KG1 (cell line): ENCODE results near the gene CDH11.

Source experiments
- DNase-seq: peaks from one replicate; lab custom pipeline; 2025; lab: John Stamatoyannopoulos, UW

CDH11 gene, protein sequence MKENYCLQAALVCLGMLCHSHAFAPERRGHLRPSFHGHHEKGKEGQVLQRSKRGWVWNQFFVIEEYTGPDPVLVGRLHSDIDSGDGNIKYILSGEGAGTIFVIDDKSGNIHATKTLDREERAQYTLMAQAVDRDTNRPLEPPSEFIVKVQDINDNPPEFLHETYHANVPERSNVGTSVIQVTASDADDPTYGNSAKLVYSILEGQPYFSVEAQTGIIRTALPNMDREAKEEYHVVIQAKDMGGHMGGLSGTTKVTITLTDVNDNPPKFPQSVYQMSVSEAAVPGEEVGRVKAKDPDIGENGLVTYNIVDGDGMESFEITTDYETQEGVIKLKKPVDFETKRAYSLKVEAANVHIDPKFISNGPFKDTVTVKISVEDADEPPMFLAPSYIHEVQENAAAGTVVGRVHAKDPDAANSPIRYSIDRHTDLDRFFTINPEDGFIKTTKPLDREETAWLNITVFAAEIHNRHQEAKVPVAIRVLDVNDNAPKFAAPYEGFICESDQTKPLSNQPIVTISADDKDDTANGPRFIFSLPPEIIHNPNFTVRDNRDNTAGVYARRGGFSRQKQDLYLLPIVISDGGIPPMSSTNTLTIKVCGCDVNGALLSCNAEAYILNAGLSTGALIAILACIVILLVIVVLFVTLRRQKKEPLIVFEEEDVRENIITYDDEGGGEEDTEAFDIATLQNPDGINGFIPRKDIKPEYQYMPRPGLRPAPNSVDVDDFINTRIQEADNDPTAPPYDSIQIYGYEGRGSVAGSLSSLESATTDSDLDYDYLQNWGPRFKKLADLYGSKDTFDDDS

DNA sequence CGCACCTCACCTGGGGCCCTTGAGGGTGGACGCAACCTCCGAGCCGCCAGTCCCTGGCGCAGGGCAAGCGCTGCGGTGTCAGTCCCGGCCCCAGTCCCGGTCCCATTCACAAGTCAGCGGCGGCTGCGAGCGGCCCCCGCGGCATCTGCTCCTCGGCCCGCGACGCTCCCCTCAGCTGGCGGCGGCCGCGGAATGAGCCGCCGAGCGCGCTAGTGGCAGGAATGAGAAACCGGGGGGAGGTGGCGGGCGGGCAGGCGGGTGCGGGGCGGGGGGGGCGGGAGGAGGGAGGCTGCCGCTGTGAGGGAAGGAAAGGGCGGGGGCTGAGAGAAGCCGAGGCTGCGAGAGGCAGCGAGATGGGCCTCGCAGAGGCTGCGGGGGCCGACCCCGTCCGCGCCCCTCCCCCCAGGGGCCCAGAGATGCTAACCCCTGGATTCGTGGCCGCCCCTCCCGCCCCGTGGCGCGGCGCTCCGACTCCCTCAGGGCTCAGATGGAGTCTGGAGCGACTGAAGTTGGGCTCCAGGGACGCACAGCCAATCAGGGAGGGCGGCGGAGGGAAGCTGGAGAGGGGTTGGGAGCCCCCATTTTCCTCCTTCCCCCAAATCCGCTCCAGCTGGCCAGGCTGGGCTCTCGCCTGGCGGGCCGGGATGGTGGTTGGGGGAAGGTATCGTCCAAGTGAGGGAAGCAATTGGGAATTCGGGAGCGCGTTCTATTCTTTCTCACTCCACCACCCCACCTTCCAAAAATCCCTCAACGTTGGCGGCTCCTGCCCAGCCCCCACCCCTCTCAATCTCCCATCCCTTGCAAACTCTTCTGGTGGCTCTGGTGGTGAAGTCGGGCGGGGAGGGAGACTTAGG, at the start of gene CDH11:
Gene CDH11, minus strand, starts transcription at position 194 of the 854 bp plus-strand sequence. CDS start 117,194 bp downstream, outside the sequence.
- DNase-seq = no peak

DNA sequence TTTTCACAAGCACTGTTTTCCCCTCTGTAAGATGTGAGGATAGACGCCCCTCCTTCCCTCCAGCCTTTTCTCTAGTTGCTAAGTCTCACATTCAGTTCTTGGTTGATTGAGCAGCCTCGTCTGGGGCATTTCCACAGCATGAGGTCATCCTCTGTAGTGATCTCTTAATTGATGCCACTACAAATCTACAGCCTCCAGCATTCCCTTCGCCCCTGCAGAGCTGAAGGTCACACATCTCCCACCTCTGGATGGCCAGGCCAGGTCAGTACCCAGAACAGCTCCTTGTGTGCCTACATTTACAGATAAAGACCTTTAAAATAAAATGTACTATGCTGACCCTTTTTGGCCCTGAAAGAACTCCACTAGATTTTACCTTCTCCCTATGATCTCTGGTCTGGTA, 32.5 kb upstream of the CDH11 start:
- DNase-seq = no peak

DNA sequence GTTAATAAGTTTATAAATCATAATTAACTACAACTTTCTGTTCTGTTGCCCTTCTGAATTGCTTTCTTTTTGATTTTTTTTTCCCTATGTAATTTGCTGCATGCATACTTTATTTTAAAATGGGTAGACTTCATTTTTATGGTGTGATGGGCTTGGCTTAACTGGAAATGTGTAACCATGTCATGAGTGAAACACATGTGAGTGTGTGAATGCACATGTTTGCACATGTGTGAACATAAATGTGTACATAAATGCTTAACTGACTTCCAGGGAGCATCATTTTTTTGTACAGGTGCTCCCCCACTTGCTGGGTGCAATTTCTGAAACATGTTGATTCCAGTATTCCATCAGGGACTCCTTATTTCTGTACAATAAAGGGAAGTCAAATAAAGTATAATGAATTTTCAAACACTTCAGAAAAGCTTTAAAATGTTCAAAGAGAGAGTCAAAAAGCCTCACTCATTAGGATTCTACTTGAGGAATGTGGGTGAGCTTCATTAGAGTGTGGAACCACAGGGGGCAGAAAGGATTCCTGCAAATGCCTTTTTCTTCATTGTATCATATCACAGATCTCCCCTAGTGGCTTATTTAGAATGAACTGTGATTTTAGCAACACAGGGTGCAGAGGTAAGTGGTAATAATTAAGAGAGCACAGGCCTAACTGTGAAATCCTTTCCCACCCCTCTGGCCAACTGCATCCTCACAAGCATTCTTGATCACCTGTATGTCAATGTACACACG, 31.7 kb upstream of the CDH11 start:
- no peak for DNase-seq

DNA sequence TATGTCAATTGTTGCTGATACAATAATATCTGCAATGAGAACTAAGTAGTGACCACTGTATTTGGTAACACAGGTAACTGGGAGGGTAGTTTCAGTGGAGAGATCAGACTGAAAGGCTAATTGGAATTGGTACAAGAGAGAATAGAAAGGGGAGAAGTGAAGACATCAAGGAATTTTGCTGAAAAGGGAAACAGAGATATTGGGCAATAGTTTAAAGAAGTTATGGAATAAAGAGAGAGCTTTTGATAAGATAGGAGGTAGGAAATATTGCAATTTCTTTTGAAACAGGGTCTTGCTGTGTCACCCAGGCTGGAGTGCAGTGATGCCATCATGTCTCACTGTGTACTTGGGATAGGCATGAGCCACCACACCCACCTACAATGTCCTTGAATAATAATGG, 26.9 kb upstream of the CDH11 start:
- no peak for DNase-seq

DNA sequence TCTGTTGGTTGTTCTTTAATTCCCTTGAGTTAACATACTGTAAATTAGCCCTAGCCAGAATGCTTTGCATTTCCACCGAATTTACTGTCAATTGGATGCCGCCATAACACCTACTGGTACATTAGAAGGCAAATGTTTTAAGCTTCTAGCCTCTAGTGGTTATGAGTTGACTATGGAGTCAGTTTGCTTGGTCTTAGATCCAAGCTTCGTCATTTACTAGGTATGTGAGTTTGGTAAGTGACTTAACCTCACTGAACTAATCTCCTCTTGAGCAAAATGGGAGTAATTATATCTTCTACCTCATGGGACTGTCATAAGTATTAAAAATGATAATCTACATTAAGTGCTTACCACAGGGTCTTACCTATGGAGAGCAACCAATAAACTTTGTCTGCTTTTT, 20.4 kb upstream of the CDH11 start:
- no peak for DNase-seq

DNA sequence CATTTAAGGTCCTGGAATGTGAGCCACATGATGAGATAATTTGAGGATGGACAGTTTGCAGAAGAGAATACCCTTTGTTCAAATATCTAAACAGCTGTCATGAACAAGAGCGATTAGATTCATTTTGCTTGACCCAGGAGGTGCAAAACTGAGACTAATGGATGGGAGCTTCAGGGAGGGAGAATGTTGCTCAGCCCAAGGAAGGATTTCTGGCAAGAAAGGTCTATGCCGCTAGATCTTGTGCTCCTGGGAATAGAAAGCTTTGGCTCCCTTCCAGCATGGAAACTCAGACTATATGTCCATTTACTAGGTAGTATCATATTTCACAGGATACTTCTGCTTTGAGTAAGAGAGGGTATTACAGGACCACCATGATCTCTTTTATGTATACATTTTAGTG, 14.8 kb upstream of the CDH11 start:
- DNase-seq = no peak

DNA sequence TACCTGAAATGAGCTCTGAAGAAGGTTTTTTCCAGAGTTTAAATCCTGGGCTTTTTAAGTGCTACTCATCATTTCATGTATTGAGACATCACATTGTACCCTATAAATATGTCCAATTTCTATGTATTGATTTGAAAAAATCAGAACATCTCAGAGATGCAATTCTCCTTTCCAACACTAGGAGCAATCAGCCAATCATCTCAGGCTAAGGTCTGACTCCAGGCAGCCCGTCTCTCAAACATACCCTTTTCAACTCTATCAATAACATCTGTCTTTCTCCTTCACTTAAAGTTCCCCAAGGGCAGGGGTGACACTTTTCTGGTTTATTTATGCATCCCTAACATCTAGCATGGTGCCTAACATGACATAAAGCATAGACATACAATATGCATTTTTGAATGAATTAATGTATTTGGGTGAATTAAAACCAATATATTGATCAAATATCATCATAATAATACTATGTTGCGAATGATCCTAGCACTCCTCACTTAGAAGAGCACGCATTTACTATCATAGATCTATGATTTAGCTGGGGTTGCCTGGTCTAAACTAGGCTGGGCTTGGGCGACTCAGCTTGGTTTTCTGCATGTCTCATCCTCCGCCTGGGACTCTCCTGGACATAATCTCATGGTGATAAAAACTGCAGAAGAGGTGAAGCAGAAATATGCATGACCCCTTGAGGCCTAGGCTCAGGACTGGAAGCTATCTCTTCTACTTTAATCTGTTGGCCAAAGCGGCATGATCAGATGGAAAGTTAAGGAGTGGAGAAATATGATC, 5.2 kb upstream of the CDH11 start:
- no peak for DNase-seq

DNA sequence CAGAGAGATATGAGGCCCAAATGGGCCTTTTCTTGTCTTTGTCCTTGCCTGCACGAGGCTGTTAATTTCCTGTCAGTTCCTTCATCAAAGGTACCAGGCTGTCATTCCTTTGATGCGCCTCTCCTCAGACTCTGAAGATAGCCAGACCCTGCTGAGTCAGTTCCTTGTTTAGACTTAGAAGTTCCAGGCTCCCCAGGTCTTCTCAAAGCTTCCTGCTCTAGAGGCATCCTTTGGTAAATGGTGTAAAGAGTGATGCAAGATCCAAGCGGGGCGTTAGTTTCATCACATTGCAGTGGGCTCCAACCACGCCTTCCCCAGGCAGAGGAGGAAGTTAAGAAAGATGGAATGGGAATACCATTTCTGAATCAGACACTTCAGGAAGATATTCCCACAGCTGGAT, 4.0 kb upstream of the CDH11 start:
- no peak for DNase-seq

DNA sequence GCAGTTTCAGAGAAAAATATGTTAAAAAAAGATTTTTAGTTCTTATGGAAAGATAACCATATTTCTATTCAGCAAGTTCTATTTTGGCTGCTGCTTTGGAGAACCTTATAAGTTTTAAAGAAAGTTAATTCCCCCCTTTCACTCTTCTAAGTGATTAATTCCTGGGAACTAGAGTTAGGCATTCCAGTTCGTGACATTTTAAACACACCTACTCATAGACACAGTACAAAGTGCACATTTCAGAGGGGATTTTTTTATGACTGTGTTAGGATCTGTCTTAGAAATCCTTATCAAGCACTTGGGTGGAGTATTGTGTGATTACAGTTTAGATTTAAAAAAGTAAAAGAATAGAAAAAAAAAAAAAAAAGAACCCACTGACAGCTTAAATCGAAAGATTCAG, 3.5 kb upstream of the CDH11 start:
- no peak for DNase-seq

DNA sequence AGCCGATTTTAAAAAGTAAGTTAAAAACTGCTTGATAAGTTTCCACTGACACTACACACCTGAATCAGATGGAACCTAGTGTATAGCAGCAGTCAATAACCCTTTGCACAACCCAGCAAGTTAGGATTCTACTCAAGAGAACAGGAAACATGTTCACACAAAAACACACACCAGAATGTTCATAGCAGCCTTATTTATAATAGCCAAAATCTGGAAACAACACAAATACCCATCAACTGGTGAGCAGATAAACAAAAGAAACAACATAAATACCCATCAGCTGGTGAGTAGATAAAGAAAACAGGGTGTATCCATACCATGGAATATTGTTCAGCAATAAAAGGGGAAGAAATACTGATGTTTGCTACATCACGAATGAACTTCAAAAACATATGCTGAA, 2.7 kb upstream of the CDH11 start:
- no peak for DNase-seq

DNA sequence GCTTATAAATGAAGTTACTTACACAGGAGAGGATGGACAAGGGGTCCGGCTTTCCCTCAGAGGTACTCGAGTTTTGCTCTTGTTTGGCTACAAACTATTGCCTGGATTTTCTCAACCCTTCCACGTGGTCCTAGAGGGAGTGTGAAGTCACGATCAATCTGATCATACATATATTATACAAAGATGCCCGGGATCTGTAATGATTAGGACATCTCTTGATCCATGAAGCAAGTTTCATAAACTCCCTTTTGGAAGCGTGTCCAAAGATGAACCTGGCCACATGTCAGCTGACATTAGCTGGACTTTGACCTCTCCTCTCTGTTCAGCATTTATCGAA, 2.3 kb upstream of the CDH11 start:
- DNase-seq = no peak

DNA sequence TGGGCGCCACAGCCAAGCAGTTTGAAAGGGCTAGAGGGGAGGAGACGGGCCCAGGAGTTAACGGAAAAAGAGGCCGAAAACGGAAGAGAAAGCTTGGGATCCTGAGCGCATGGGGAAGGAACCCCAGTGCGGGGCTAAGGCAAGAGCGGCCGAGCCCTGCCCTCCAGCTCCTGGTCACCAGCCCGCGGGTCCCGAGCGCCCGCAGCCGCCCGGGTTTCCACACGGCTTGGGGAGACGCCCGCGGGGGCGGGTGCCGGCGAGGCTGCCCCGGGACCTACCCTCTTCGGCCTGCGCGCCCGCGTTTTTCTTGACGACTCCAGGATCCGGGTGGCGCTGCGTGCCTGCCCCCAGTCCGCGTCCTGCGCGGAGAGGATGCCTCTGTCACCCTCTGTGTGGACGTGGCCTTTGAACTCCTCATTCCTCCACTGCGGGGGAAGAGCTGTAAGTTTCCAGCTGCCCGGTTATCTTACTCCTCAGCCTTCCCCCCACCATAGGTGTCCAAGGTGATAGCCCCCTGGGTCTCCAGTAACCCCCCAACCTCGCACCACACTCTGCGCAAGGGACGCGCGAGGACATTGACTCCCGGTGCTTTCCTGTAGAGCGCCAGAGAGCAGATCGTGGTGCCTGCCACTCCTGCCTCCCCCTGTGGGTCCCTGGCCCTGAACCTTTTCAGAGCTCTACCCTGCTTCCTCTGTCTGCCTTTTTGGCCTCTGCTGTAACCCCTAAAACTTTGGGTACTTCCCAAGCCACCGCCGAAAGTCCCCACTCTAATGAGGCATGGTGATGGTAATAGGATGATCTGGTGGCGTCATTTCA, 1.7 kb upstream of the CDH11 start:
- no peak for DNase-seq

DNA sequence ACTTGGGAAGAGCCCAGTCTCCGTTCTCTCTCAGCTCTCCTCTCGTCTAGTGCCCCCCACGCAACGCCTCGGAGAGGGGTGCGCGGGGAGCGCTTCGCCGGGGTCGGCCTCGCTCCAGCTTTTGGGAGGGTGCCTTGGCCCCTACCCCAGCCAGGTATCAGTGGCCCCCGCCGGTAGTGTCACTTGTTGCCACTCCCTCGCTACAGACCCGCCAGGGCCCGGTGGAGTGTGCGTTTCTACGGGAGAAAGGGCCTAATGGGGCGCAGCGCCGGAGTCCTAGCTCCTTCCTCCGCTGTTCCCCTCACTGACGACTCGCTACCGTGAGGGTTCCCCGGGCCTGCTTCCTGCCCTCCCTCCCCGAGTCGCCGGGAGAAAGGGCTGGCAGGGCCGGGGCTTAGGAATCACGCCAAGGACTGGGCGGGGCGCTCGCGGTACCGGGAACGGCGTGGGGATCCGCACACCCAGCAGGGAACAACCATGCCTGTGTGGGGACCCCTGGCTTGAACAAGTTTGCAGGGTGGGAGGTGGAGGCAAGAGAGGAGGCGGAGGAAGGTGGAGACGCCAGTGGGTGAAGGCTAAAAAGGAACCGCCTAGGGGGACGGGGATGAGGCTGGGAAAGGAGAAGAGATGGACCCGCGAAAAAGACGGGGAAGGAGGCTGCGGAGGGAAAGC, 997 bp upstream of the CDH11 start:
- DNase-seq = no peak

DNA sequence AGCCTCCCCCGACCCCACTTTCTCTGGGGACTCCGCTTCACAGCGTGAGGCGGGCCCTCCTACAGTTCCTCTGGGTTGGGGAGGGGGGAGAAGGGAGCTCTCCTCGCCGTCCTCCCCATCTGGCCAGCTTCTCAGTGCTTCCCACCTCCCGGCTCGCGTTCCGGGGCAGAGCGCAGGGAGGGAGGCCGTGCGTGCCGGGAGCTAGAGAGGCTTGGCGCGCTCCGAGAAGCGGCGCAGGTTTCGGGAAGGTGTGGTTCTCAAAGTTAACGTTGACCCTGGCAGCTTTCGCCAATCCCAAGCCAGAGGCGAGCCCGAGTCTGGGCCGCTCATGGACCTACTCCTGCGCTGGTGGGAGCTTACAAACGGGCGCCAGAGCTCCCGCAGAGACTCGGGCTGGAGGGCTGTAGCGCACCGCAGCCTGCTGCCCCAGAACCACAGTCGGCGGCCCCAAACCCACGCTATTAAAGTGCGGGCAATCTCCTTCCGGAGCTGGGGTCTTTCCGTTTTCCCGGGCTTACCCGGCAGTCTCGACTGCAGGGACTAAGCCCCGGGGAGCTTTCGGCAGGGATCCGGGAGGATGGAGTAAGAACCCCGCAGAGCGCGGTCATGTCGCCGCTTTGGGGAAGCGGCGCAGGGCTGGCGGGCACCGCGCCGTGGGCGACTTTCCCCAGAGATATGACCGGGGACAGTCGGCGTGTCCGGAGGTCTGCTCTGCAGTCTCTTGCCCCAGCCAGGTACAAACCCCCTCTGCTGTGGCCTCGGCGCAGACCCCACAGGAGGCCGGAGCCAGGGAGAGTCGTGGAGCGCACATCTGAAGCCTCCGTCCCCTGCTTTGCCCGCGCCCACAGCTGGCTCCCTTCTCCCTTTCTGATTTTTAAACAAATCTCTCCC, 787 bp downstream of the CDH11 start:
- no peak for DNase-seq

DNA sequence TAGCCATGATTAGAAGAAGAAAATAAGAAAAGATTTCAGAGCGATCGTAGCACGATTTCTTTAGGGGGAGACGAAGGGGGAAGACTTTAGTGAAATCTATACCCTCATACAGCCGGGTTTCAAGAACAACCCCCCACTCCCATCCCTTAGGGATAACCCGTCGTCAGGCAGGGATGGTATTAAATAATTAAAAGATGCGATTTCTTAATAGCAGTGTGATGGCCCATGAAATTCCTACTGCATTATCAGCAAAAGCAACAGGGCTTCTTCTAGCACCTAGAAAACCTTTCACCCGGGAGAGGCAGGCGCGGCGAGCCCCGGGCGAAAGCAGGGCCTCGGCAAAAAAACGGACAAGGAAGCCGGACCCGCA, 1.4 kb downstream of the CDH11 start:
- DNase-seq = no peak

DNA sequence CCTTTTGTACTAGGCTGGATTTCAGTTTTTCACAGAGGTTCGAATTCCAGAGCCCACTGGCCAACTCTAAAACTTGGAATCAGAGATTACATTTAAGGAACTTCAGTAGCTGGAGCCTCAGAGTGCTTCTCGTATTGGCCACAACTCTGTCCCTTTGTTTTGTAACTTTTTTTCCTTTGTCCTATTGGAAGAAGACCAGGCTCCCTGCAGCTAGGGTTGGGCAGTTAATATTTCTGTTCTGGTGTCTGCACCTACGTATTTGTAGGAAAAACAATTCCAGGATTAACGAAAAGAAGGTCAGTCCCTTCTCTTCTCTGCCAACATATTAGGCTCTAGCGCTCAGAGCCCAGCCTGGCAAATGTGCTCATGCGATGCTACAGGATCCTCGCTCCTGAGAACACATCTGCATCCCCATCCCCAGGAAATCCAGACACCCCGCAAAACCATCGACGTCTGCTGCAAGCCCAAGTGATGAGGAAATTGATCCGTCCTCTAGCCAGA, 1.9 kb downstream of the CDH11 start:
- DNase-seq = no peak

DNA sequence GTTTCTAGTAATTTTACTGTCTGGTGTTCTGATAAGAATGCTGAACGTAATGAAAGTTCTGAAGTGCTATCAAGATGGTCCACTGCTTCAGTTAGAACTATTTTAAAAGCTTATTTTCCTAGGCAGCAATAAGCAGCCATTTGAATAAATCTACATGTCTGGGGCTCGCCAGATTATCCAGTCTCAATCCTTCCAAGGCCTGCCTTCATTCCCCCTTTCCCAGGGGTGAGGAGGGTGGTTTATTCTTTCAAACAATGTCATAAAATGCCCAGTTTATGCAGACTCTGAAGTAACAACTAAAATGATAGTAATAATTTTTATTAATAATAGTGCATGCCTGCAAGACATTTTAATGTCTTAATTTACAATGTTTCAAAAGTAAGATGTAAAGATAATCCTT, 2.4 kb downstream of the CDH11 start:
- no peak for DNase-seq

DNA sequence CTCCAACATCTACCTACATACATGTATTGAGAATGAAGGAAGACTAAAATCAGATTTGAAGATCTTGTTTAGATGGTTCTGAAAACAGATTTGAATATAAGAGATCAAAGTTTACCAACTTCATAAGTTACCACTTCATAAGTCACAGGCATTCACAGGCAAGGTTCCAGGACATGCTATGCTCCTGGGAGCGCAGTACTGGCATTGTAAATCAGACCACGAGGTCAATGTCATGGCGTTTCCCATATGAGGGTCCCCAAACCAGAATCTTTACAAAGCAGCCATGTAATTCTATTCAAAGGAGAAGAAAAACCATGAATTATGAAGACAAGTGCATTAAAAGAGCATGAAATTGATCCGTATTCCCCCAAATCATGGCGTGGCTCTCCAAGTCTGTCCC, 3.0 kb downstream of the CDH11 start:
- no peak for DNase-seq
